Measurements from ENCODE around the gene PSMD13. TPM values are rescaled to one million over a fixed set of nuclear protein-coding genes. Genes with fewer than 3 reads are reported as not detected.

The PSMD13 gene
- total RNA-seq, 1 donor from 2014 or later: 137 TPM

GRCh38 chr11:295351-296170 lies 58.8 kb downstream of the PSMD13 start:
- Mint-ChIP-seq H3K27ac (ENCODE audit: unreplicated experiment) (no peak overlapping the region), H3K4me3 (ENCODE audit: unreplicated experiment) (no peak overlapping the region), H3K9me3 (ENCODE audit: unreplicated experiment) (no peaks in the 10 kb centered on the region), H3K27me3 (ENCODE audit: low read depth, unreplicated experiment) (peaks cover 14% of the 10 kb centered on the region), H3K36me3 (ENCODE audit: low read depth, unreplicated experiment) (peaks cover 4% of the 10 kb centered on the region), H3K4me1 (ENCODE audit: low read depth, unreplicated experiment) (peaks cover 3% of the 10 kb centered on the region)
- Histone ChIP-seq H3K27ac (ENCODE audit: low read depth, low read length) (no peak overlapping the region), H3K4me3 (ENCODE audit: insufficient read depth, low read depth, low read length) (no peak overlapping the region), H3K4me2 (ENCODE audit: low read length) (no peak overlapping the region), H4K20me1 (ENCODE audit: insufficient read depth, low read length) (no peaks in the 10 kb centered on the region), H3K9ac (ENCODE audit: low read length) (no peak overlapping the region), H3K4me1 (ENCODE audit: insufficient read depth, low read length) (no peaks in the 10 kb centered on the region), H3K36me3 (ENCODE audit: insufficient read depth, low read length) (no peaks in the 10 kb centered on the region), H3K79me2 (ENCODE audit: insufficient read depth, low read length) (no peaks in the 10 kb centered on the region), H3K9me3 (ENCODE audit: insufficient read depth, low read depth, low read length) (no peaks in the 10 kb centered on the region), H3K27me3 (ENCODE audit: insufficient read depth, low read length) (no peaks in the 10 kb centered on the region), H2AFZ (ENCODE audit: low read depth, low read length) (no peak overlapping the region)
- TF ChIP-seq CTCF (IDR thresholded peaks at IDR 0.05; ENCODE audit: insufficient read depth, low read depth, low read length) (no peak), EZH2 (IDR thresholded peaks at IDR 0.05; ENCODE audit: insufficient read depth, low read length) (no peak)
- DNase-seq (ENCODE audit: low read depth) (no peak), FAIRE-seq (no peak)

GRCh38 chr11:296171-297050 lies 59.6 kb downstream of the PSMD13 start:
- H3K9me3 ChIP-seq (ENCODE audit: insufficient read depth, low read depth, low read length): no peaks in the 10 kb centered on the region
- H3K27ac ChIP-seq (ENCODE audit: low read depth, low read length): no peak overlapping the region
- no peaks in the 10 kb centered on the region for H3K4me1 ChIP-seq (ENCODE audit: insufficient read depth, low read length)
- H2AFZ ChIP-seq (ENCODE audit: low read depth, low read length): no peak overlapping the region
- H3K36me3 Mint-ChIP-seq (ENCODE audit: low read depth, unreplicated experiment): peaks cover 4% of the 10 kb centered on the region
- H3K4me3 ChIP-seq (ENCODE audit: insufficient read depth, low read depth, low read length): no peak overlapping the region
- H3K36me3 ChIP-seq (ENCODE audit: insufficient read depth, low read length): no peaks in the 10 kb centered on the region
- H3K4me3 Mint-ChIP-seq (ENCODE audit: unreplicated experiment): no peak overlapping the region
- TF ChIP-seq CTCF (IDR thresholded peaks at IDR 0.05; ENCODE audit: insufficient read depth, low read depth, low read length) (no peak), EZH2 (IDR thresholded peaks at IDR 0.05; ENCODE audit: insufficient read depth, low read length) (no peak)
- peaks cover 3% of the 10 kb centered on the region for H3K4me1 Mint-ChIP-seq (ENCODE audit: low read depth, unreplicated experiment)
- no peaks in the 10 kb centered on the region for H3K79me2 ChIP-seq (ENCODE audit: insufficient read depth, low read length)
- H3K4me2 ChIP-seq (ENCODE audit: low read length): no peak overlapping the region
- H3K27me3 ChIP-seq (ENCODE audit: insufficient read depth, low read length): no peaks in the 10 kb centered on the region
- peaks cover 13% of the 10 kb centered on the region for H3K27me3 Mint-ChIP-seq (ENCODE audit: low read depth, unreplicated experiment)
- H3K9ac ChIP-seq (ENCODE audit: low read length): no peak overlapping the region
- H3K9me3 Mint-ChIP-seq (ENCODE audit: unreplicated experiment): no peaks in the 10 kb centered on the region
- FAIRE-seq (no peak), DNase-seq (ENCODE audit: low read depth) (no peak)
- no peaks in the 10 kb centered on the region for H4K20me1 ChIP-seq (ENCODE audit: insufficient read depth, low read length)
- no peak overlapping the region for H3K27ac Mint-ChIP-seq (ENCODE audit: unreplicated experiment)
